K562 (cell line): Measurements from ENCODE around the gene RPS23. TPM values are rescaled to one million over a fixed set of nuclear protein-coding genes. Genes with fewer than 3 reads are reported as not detected.
"Not testable (repeated sequence)": the region's sequence is repeated elsewhere in the genome, so short reads cannot be mapped to it uniquely, and the experiment has no call there.

Source experiments
- ATAC-seq: fragments of 200-7000 bp; cut with Tn5 transposase; 3 replicates; pipeline ENCODE4 v1.9.1; 2020; ENCODE audit warnings: moderate library complexity
- BruUV-seq: library from RNA; stranded (reverse); fragments of 400-500 nt; replicated peaks from 2 replicates; lab custom pipeline; 2021; lab: Mats Ljungman, UMichigan
- CTCF ChIA-PET: fragments of 300-600 bp; formaldehyde crosslinking; extraction: SDS; loops from one replicate; lab custom pipeline; 2021; ENCODE audit warnings: low intra/inter-chr PET ratio; lab: Yijun Ruan, JAX
- POLR2A ChIA-PET: fragments of 300-600, 350-650 bp; sonication (Branson Sonifier 250); formaldehyde crosslinking; extraction: SDS; loops from one replicate; lab custom pipeline; 2021; ENCODE audit warnings: antibody characterized with exemption, inconsistent platforms; lab: Yijun Ruan, JAX
- DNase-seq, 4 experiments: peaks; one replicate each; pipeline versions ENCODE4 v3.0.0 to v3.0.0-alpha.2; 2011 to 2018; ENCODE audit warnings: low spot score in 3 of 4, mixed read lengths in 3 of 4; ENCODE audit errors: extremely low read depth in 1 of 4
- FAIRE-seq: peaks from 2 replicates; lab custom pipeline; 2011; peaks lifted over from hg19 to GRCh38; lab: Jason Lieb, UNC
- H2AFZ ChIP-seq: 2 replicates; pipeline ENCODE4 v1.6.0; 2011; ENCODE audit warnings: low read depth, low read length, control low read depth, inconsistent platforms
- H3K27ac ChIP-seq: fragments of 200-600 bp; 3 replicates; pipeline ENCODE4 v1.8.0; 2011; ENCODE audit warnings: low read depth, mild to moderate bottlenecking, control low read depth, inconsistent platforms, low read length, moderate library complexity, mixed read lengths; ENCODE audit errors: extremely low read depth
- H3K27me3 ChIP-seq, 2 experiments: fragments of 300-600 bp in 1 of 2; 2 replicates in 1 of 2; 3 replicates in 1 of 2; pipeline versions ENCODE4 v1.6.0 to v1.8.0; 2011; ENCODE audit warnings: inconsistent platforms in 2 of 2, low read length in 2 of 2, mild to moderate bottlenecking in 1 of 2, mixed read lengths in 1 of 2, moderate library complexity in 1 of 2; ENCODE audit not compliant: control insufficient read depth in 2 of 2, insufficient read depth in 2 of 2
- H3K36me3 ChIP-seq: fragments of 300-600 bp; 3 replicates; pipeline ENCODE4 v1.8.0; 2011; ENCODE audit warnings: mild to moderate bottlenecking, low read length, inconsistent platforms; ENCODE audit not compliant: control insufficient read depth, insufficient read depth
- H3K4me1 ChIP-seq, 2 experiments: fragments of 200-600 bp in 1 of 2; replicated peaks in 1 of 2; 2 replicates in 1 of 2; 3 replicates in 1 of 2; pipeline versions ENCODE4 v1.5.1 to v1.8.0; 2011; ENCODE audit warnings: inconsistent platforms in 2 of 2, low read length in 2 of 2, mild to moderate bottlenecking in 1 of 2, mixed read lengths in 1 of 2, moderate library complexity in 1 of 2; ENCODE audit not compliant: control insufficient read depth in 2 of 2, insufficient read depth in 2 of 2
- H3K4me2 ChIP-seq: 2 replicates; pipeline ENCODE4 v1.6.1; 2011; ENCODE audit warnings: low read length, control low read depth, inconsistent platforms, mixed read lengths; ENCODE audit not compliant: insufficient read depth
- H3K4me3 ChIP-seq: fragments of 200-600 bp; sonication (generic), shearing (Covaris generic); 2 replicates; pipeline ENCODE4 v1.5.1; 2016; ENCODE audit warnings: control low read depth, inconsistent platforms
- H3K79me2 ChIP-seq: fragments of 200-600 bp; 3 replicates; pipeline ENCODE4 v1.8.0; 2011; ENCODE audit warnings: low read length, inconsistent platforms; ENCODE audit not compliant: control insufficient read depth, insufficient read depth
- H3K9ac ChIP-seq, 2 experiments: 2 replicates each; pipeline versions ENCODE4 v1.6.0 to v1.6.1; 2011; ENCODE audit warnings: low read depth in 2 of 2, low read length in 2 of 2, control low read depth in 1 of 2, inconsistent platforms in 1 of 2, mild to moderate bottlenecking in 1 of 2, mixed read lengths in 1 of 2; ENCODE audit not compliant: insufficient read depth in 1 of 2
- H3K9me1 ChIP-seq: one replicate; pipeline ENCODE4 v1.6.0; 2011; ENCODE audit warnings: inconsistent platforms, mild to moderate bottlenecking, low read length, moderate library complexity; ENCODE audit not compliant: control insufficient read depth, insufficient read depth
- H3K9me3 ChIP-seq: replicated peaks from 2 replicates; pipeline ENCODE4 v1.5.1; 2011; ENCODE audit warnings: low read depth, low read length, inconsistent platforms; ENCODE audit not compliant: control insufficient read depth, insufficient read depth
- H4K20me1 ChIP-seq: replicated peaks from 2 replicates; pipeline ENCODE4 v1.6.1; 2011; ENCODE audit warnings: low read length, inconsistent platforms, mixed read lengths; ENCODE audit not compliant: control insufficient read depth, insufficient read depth
- POLR2AphosphoS2 ChIP-seq: IDR thresholded peaks from 2 replicates; pipeline ENCODE4 v1.6.1; 2012; ENCODE audit warnings: low read length, improper control_type of control experiment
- POLR2G ChIP-seq: fragments of 200-400 bp; formaldehyde crosslinking; IDR thresholded peaks from 2 replicates; pipeline ENCODE4 v1.6.1; 2017; ENCODE audit warnings: low read depth, mild to moderate bottlenecking, antibody characterized with exemption, low read length, moderate library complexity
- RBFOX2 ChIP-seq: fragments of 200-400 bp; formaldehyde crosslinking; IDR thresholded peaks from 2 replicates; pipeline ENCODE4 v1.6.1; 2017; ENCODE audit warnings: low read depth, mild to moderate bottlenecking, low read length, moderate library complexity
- WGBS: fragments of 100-300 bp; shearing (Covaris generic); methylation state at CpG from one replicate; pipeline ENCODE4 v1.1.6; 2016; ENCODE audit warnings: low coverage, mixed read lengths; ENCODE audit not compliant: insufficient coverage; ENCODE audit errors: missing lambda C conversion rate; 5-methylcytosine and 5-hydroxymethylcytosine counted together
- in situ Hi-C: fragments of 300-500 bp; cut with MboI; formaldehyde crosslinking; loops from 4 replicates; pipeline ENCODE4 v1.15.0; 2018; ENCODE audit warnings: inconsistent platforms, mixed read lengths
- intact Hi-C: fragments of 100-400 bp; cut with micrococcal nuclease; formaldehyde crosslinking; loops from 2 replicates; pipeline ENCODE4 v1.14.2; 2022
- polyA plus RNA-seq, 8 experiments: library from polyadenylated mRNA; depleted of rRNA in 4 of 8; stranded (reverse) in 5 of 8; unstranded in 3 of 8; fragments of >200 nt; fragmentation: Nextera tagmentation in 2 of 8; fragmentation: Illumina TruSeq in 1 of 8; extraction: Ambion mirVana in 2 of 8; extraction: Trizol in 1 of 8; gene quantifications; 2 replicates each; pipeline versions ENCODE4 v1.2.1 to v1.2.3, GENCODE V29; 2011 to 2014; ENCODE audit warnings: inconsistent platforms in 1 of 8, missing spikeins in 1 of 8
- total RNA-seq, 7 experiments: library from RNA; depleted of rRNA in 6 of 7; stranded (reverse); fragments of >200 nt in 6 of 7; fragmentation: Illumina TruSeq in 2 of 7; extraction: Trizol in 2 of 7; gene quantifications; 2 replicates each; pipeline versions ENCODE4 v1.2.1 to v1.2.3, GENCODE V29; 2011 to 2021; ENCODE audit warnings: low replicate concordance in 1 of 7

RPS23 gene
- total and polyA plus RNA-seq, 9 of the 15 experiments (the other 6 are each of a cell fraction or from before 2014, with no cell fraction given): 3,252 to 10,689 (median 6,302) TPM

GRCh38 chr5:82272571-82273356 is 5.4 kb downstream of the RPS23 start:
- Histone ChIP-seq H3K4me1 (peaks cover 11 to 12% of the 10 kb centered on the region in 2 experiments; a peak in 4 of 5 replicates), H3K79me2 (peaks cover 26% of the 10 kb centered on the region), H3K36me3 (peaks cover 34% of the 10 kb centered on the region)
- FAIRE-seq, in situ Hi-C loops, H3K9me3 ChIP-seq, BruUV-seq, intact Hi-C loops, H4K20me1 ChIP-seq, POLR2A ChIA-PET, H3K27me3 ChIP-seq, DNase-seq, H2AFZ ChIP-seq, H3K9me1 ChIP-seq, H3K9ac ChIP-seq, H3K4me3 ChIP-seq, CTCF ChIA-PET, H3K27ac ChIP-seq, H3K4me2 ChIP-seq: not testable (repeated sequence)
- 85% methylated on average over 23 of the region's 24 CpGs for WGBS
- TF ChIP-seq RBFOX2: 0 out of 2 replicates have a peak, but pooled peaks have one; percentile 39
- TF ChIP-seq POLR2AphosphoS2: 0 out of 2 replicates have a peak, but pooled peaks have one; percentile 12
- peak; percentile 72 for TF ChIP-seq POLR2G
- ATAC-seq: peak; percentile 5; the same call in 1 of the 3 replicates

- POLR2A ChIA-PET: interaction anchor here (0.6 to 0.7 kb wide), 2 partner anchors 641 to 778 kb away, joined by 3 read pairs; no protein-coding TSS in a partner anchor
- in situ Hi-C loops: not testable (repeated sequence)
Observed at GRCh38 chr5:82269363-82269762, 8.8 kb downstream of the RPS23 start.

More at GRCh38 chr5:82269363-82269762, 8.8 kb downstream of the RPS23 start:
- CTCF ChIA-PET, H3K27ac ChIP-seq, intact Hi-C loops, H3K9ac ChIP-seq, H3K4me2 ChIP-seq, ATAC-seq, DNase-seq, H3K4me1 ChIP-seq, FAIRE-seq, H3K27me3 ChIP-seq, H3K4me3 ChIP-seq, H3K79me2 ChIP-seq, BruUV-seq, H2AFZ ChIP-seq, H3K9me1 ChIP-seq, H4K20me1 ChIP-seq, H3K36me3 ChIP-seq, H3K9me3 ChIP-seq: not testable (repeated sequence)
- WGBS: 69% methylated on average over 2 of the region's 2 CpGs
